Osteocyte (in vitro differentiated cells): ENCODE data around the gene TMC8. TPM values are rescaled to one million over a fixed set of nuclear protein-coding genes. Genes with fewer than 3 reads are reported as not detected.
A peak's percentile ranks its signal among the peaks of the same experiment; 100 is the strongest.

ENCODE experiments used
- DNase-seq: peaks from one replicate; pipeline ENCODE4 v3.0.0; 2021; ENCODE audit warnings: mixed read lengths; ENCODE audit not compliant: unreplicated experiment; ENCODE audit errors: extremely low spot score
- H3K27ac Mint-ChIP-seq: one replicate; pipeline ENCODE4 v1.8.0; 2021; ENCODE audit warnings: mild to moderate bottlenecking, mixed read lengths; ENCODE audit not compliant: unreplicated experiment
- H3K27me3 Mint-ChIP-seq: one replicate; pipeline ENCODE4 v1.8.0; 2021; ENCODE audit warnings: mixed read lengths; ENCODE audit not compliant: unreplicated experiment
- H3K36me3 Mint-ChIP-seq: one replicate; pipeline ENCODE4 v1.8.0; 2021; ENCODE audit warnings: mixed read lengths; ENCODE audit not compliant: unreplicated experiment
- H3K4me1 Mint-ChIP-seq: one replicate; pipeline ENCODE4 v1.8.0; 2021; ENCODE audit warnings: mixed read lengths; ENCODE audit not compliant: unreplicated experiment
- H3K4me3 Mint-ChIP-seq: one replicate; pipeline ENCODE4 v1.8.0; 2021; ENCODE audit warnings: mild to moderate bottlenecking, moderate library complexity, mixed read lengths; ENCODE audit not compliant: unreplicated experiment
- H3K9me3 Mint-ChIP-seq: one replicate; pipeline ENCODE4 v1.8.0; 2021; ENCODE audit warnings: mixed read lengths; ENCODE audit not compliant: unreplicated experiment
- total RNA-seq: library from RNA; stranded (reverse); gene quantifications from 2 replicates; pipeline ENCODE4 v1.2.1, GENCODE V29; 2021
- TF ChIP-seq, protein P1 (sequence below): fragments of 200-600 bp; sonication (generic); IDR thresholded peaks from 2 replicates; pipeline ENCODE4 v1.5.0; 2021; ENCODE audit warnings: antibody characterized with exemption, mild to moderate bottlenecking, moderate library complexity

TMC8 gene
- total RNA-seq, 1 donor from 2014 or later: 0.40 TPM

GRCh38 chr17:78146471-78146869, 15.9 kb downstream of the TMC8 start:
- no peak for DNase-seq
- no peak overlapping the region for H3K4me3 Mint-ChIP-seq
- no peaks in the 10 kb centered on the region for H3K9me3 Mint-ChIP-seq

DNA sequence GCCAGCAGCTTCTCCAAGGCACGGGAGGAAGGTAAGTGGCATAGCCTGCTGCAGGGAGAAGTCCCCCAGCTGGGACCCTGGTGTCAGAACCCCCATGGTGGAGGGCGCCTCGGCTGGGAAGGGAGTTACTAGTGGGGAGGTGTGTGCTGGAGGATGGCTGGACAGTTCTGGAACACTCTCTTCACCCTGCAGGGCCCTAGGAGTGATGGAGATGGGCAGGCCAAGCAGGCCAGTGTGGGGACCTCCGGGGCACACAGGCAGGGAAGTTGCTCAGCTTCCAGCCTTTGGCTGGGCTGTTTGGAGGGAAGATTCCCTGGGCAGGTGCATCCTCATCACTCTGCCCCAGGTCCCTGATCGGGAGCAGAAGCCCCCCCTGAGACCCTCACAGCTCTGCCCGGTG, 16.3 kb downstream of the TMC8 start:
- H3K4me3 Mint-ChIP-seq: no peak overlapping the region
- H3K36me3 Mint-ChIP-seq: no peaks in the 10 kb centered on the region

More at GRCh38 chr17:78146471-78146869, 15.9 kb downstream of the TMC8 start:
- Mint-ChIP-seq H3K4me1 (peaks cover 42% of the 10 kb centered on the region), H3K27me3 (no peaks in the 10 kb centered on the region), H3K27ac (no peak overlapping the region), H3K36me3 (no peaks in the 10 kb centered on the region)
- TF ChIP-seq, protein P1, sequence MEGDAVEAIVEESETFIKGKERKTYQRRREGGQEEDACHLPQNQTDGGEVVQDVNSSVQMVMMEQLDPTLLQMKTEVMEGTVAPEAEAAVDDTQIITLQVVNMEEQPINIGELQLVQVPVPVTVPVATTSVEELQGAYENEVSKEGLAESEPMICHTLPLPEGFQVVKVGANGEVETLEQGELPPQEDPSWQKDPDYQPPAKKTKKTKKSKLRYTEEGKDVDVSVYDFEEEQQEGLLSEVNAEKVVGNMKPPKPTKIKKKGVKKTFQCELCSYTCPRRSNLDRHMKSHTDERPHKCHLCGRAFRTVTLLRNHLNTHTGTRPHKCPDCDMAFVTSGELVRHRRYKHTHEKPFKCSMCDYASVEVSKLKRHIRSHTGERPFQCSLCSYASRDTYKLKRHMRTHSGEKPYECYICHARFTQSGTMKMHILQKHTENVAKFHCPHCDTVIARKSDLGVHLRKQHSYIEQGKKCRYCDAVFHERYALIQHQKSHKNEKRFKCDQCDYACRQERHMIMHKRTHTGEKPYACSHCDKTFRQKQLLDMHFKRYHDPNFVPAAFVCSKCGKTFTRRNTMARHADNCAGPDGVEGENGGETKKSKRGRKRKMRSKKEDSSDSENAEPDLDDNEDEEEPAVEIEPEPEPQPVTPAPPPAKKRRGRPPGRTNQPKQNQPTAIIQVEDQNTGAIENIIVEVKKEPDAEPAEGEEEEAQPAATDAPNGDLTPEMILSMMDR: no peak

GRCh38 chr17:78147315-78147998, 16.9 kb downstream of the TMC8 start:
- DNase-seq: no peak
- TF ChIP-seq, protein P1: no peak
- Mint-ChIP-seq H3K4me3 (no peak overlapping the region), H3K36me3 (no peaks in the 10 kb centered on the region), H3K9me3 (no peaks in the 10 kb centered on the region), H3K27ac (no peak overlapping the region), H3K4me1 (peaks cover 47% of the 10 kb centered on the region), H3K27me3 (no peaks in the 10 kb centered on the region)

More for the DNA sequence above, 16.3 kb downstream of the TMC8 start:
- Mint-ChIP-seq H3K27ac (no peak overlapping the region), H3K9me3 (no peaks in the 10 kb centered on the region), H3K27me3 (no peaks in the 10 kb centered on the region), H3K4me1 (peaks cover 46% of the 10 kb centered on the region)
- TF ChIP-seq, protein P1: no peak
- no peak for DNase-seq

GRCh38 chr17:78148286-78149016, 17.9 kb downstream of the TMC8 start:
- no peaks in the 10 kb centered on the region for H3K27me3 Mint-ChIP-seq
- no peak overlapping the region for H3K4me3 Mint-ChIP-seq
- no peak for DNase-seq
- H3K9me3 Mint-ChIP-seq: no peaks in the 10 kb centered on the region
- H3K36me3 Mint-ChIP-seq: no peaks in the 10 kb centered on the region
- no peak overlapping the region for H3K27ac Mint-ChIP-seq
- H3K4me1 Mint-ChIP-seq: peaks cover 44% of the 10 kb centered on the region
- TF ChIP-seq, protein P1: no peak

DNA sequence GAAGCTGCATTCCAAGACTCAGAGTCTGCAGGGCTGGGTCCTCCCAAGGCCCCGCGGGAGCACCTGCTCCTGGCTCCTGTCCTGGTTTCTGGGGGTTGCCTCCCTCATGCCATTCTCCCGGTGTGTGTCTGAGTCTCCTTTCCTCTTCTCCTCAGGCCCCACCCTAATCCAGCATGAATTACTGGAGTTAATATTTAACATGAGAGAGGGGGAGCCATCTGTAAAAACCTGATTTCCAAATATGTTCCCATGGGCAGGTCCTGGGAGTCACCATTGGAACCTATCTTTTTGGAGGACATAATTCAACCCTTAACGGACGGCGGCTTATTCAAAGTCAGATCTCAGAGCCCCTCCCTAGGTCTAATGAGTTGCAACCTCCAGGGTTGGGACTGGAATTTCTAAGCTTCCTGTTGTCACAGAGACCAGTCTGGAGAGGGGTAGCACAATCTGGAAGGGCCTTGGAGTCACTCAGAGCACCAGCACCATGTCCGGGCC, 21.0 kb downstream of the TMC8 start:
- H3K4me1 Mint-ChIP-seq: peaks cover 19% of the 10 kb centered on the region
- H3K27ac Mint-ChIP-seq: peak overlapping the region; percentile 81
- H3K4me3 Mint-ChIP-seq: no peak overlapping the region
- H3K27me3 Mint-ChIP-seq: no peaks in the 10 kb centered on the region
- H3K9me3 Mint-ChIP-seq: no peaks in the 10 kb centered on the region
- TF ChIP-seq, protein P1: no peak
- DNase-seq: no peak
- H3K36me3 Mint-ChIP-seq: no peaks in the 10 kb centered on the region
